A549 (cell line): Measurements from ENCODE around the gene SOS1.

Experiments used
- SMC3 ChIP-seq: fragments of >200 bp; sonication (Bioruptor Twin); formaldehyde crosslinking; IDR thresholded peaks from 3 replicates; pipeline ENCODE4 v1.6.1; 2018; ENCODE audit warnings: inconsistent platforms
- TF ChIP-seq, protein P1 (sequence below): fragments of >200 bp; sonication (Bioruptor Twin); formaldehyde crosslinking; IDR thresholded peaks from 3 replicates; pipeline ENCODE4 v1.5.1; 2016

DNA sequence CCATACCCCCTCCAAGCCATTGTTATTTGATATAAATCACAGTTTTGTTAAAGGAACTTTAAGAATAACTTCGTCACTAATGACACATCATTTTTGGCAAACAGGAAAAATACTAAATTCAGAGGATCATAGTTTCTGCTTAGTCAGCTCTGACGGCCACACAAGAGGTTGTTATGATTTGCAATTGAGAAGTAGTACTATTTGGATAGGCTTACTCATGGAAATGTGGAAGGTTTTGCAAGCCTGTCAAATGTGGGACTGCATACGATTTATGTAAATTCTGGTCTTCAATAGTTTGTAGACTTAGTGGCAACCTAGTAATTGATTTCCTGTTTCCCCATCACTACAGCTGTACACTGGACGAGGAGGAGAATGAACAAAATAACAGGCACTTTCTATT is 123.1 kb downstream of the SOS1 start:
- TF ChIP-seq, protein P1, sequence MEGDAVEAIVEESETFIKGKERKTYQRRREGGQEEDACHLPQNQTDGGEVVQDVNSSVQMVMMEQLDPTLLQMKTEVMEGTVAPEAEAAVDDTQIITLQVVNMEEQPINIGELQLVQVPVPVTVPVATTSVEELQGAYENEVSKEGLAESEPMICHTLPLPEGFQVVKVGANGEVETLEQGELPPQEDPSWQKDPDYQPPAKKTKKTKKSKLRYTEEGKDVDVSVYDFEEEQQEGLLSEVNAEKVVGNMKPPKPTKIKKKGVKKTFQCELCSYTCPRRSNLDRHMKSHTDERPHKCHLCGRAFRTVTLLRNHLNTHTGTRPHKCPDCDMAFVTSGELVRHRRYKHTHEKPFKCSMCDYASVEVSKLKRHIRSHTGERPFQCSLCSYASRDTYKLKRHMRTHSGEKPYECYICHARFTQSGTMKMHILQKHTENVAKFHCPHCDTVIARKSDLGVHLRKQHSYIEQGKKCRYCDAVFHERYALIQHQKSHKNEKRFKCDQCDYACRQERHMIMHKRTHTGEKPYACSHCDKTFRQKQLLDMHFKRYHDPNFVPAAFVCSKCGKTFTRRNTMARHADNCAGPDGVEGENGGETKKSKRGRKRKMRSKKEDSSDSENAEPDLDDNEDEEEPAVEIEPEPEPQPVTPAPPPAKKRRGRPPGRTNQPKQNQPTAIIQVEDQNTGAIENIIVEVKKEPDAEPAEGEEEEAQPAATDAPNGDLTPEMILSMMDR, result no peak
- no peak for TF ChIP-seq SMC3
